H54 (cell line): ENCODE results near the gene POLR1D.

Source experiments
- DNase-seq: peaks from one replicate; pipeline ENCODE4 v3.0.0; 2011; ENCODE audit warnings: low spot score, mixed read lengths; ENCODE audit not compliant: insufficient read length
- FAIRE-seq: peaks from 3 replicates; lab custom pipeline; 2011; peaks lifted over from hg19 to GRCh38; lab: Jason Lieb, UNC
- POLR2A ChIP-seq: IDR thresholded peaks from 2 replicates; pipeline ENCODE4 v1.6.1; 2011; ENCODE audit warnings: low read depth, mild to moderate bottlenecking, low read length

The POLR1D gene, protein sequence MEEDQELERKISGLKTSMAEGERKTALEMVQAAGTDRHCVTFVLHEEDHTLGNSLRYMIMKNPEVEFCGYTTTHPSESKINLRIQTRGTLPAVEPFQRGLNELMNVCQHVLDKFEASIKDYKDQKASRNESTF

GRCh38 chr13:27621366-27622101 lies at the start of gene POLR1D:
TSS of gene POLR1D (plus strand) at chr13:27621892. CDS start at chr13:27621984, 92 bp downstream.
- peak; percentile 86 for TF ChIP-seq POLR2A
- FAIRE-seq (no peak), DNase-seq (peak; percentile 55)

DNA sequence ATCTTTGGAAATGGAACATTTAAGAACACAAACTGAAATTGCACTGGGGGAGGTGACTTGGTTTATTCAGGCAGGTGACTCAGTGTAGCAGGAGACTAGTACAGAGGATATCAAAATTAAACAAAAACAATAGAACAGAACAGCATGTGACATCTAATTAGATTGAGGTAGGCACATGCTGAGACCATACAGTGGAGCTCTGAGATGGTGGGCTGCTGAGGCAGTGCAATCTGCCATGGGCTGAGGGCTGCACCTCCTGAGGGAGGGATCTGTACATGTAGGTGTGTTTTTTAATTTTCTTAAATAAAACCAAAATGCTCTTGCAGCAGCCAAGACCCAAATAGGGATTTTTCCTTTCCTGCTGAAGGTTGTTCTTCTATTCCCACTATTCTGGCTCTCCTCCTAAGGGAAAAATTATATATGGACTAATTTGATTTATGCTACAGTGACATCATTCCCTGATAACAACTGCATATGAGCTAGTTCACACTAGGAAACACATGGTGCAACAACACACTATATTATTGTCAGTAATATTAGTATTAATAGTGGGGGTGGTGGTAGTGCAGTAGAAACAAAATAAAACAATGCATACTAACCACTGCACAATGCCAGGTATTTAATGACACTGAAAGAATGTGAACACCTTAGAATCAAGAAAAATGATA lies 49.3 kb upstream of the POLR1D start:
- DNase-seq (no peak), FAIRE-seq (no peak)
- no peak for TF ChIP-seq POLR2A

DNA sequence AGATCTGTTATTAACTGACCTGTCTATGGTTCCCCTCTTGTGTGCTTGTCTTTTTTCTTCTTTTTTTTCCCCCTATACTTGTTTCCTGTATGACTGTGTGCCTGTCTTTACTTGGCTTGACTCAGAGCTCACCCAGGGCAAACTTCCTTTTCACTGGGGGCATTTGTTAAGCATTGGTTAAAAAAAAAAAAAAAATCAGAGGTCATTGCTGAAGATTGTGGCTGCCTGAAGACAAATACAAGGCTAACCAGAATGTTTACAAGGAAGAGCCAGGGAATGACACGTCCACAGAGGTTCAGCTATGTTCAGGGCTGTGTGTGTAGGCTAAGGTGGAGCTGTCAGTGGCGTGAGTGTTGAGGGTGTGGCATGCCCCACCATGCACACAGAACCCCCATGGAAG lies 48.4 kb upstream of the POLR1D start:
- DNase-seq (peak; percentile 4), FAIRE-seq (peak; percentile 73)
- TF ChIP-seq POLR2A: no peak

DNA sequence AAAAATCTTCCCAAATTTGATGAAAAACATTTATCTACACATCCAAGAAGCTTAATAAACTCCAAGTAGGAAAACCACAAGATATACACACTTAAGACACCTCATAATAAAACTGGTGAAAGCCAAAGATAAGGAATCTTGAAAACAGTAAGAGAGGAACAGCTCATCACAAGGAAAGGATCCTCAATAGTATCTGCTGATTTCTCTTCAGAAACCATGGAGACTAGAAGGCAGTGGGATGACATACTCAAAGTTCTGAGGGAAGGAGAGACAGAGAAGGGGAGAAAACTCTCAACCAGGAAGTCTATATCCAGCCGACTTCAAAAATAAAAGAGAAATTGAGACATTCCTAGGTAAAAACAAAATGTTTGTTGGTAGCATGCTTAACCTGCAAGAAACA lies 47.0 kb upstream of the POLR1D start:
- no peak for DNase-seq
- no peak for FAIRE-seq
- no peak for TF ChIP-seq POLR2A

DNA sequence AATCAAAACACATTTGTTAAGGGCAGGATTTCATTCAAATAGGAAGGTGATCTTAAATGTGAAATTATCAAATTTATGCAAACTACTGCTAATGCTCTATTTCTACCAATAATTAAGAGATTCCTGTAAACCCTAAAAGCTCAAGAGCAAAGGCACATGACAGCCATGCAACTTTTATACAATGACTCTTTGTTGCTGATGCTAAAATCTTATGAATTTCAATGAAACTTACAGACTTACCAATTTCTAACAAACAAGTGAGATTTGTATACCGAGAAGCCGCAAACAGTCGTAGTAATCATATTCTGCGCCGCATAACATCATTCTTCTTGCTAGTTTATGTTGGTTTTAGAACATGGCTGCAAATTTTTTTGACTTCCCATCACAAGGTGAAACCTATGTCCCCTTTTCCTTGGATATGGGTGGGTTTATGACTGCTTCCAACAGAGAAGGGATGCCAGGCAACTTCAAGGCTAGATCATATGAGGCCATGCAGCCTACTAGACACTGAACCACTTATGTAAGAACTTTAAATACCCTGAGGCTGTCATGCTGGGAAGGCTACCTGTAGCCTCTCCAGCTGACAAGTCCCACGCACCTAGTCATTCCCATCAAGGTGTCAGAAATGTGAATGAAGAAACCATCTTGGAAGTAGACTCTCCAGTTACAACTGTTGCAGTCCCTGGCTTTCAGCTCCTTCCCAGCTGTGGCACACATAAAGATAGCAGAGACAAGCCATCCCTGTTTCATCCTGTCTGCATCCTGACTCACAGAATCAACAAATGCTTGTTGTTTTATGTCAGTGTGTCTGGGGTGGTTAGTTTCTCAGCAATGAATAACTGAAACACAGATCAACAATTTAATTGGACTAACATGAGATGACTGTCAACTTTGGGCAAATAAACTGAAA lies 43.3 kb upstream of the POLR1D start:
- DNase-seq: no peak
- TF ChIP-seq POLR2A: no peak
- peak; percentile 53 for FAIRE-seq

DNA sequence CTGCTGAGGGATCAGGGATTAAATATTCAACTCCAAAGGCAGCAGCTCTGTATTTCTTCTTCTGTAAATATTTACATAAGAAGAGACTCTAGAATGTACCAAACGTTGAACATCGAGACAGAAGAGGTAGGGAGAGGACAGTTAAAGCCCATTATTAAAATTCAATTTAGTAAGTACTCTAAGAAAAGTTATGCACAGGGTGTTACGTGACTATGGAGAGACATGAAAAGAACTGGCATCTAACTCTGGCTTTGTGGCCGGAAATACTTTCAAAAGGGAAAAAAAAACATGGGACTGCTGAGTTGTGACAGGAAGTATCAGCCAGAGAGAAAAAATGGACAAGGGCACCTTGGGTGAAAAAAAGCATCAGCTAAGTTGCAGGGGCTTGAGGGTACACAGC lies 38.0 kb upstream of the POLR1D start:
- DNase-seq (no peak), FAIRE-seq (no peak)
- TF ChIP-seq POLR2A: no peak

DNA sequence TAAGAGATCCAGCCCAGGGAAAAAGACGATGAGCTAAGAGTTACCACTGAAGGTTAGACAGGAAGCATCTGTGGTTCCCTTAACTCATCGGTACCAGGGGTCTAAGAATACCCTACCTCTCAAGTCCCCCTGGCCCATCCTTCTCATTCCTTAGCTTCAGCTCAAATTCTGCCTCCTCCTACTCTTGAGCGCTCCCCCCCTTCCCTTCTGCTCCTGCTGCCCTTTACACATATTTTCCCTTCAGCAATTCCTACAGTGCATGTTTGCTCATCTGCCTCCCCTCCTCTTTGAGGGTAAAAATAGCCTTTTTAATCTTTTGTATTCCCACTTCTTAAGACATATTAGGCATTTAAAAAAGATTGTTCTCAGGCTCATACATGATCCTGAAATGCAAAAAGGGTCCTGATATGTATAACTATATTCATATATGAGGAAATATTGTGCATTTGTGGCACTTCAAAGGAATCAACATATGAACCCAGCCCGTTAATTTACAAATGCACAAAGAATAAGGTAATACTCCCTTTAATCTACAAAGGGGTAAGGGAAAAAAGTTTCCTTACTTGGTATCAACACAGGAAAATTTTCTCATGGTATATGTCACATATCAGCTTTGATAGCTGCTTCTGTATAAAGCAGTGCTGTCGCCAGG lies 34.5 kb upstream of the POLR1D start:
- no peak for TF ChIP-seq POLR2A
- DNase-seq (no peak), FAIRE-seq (no peak)

DNA sequence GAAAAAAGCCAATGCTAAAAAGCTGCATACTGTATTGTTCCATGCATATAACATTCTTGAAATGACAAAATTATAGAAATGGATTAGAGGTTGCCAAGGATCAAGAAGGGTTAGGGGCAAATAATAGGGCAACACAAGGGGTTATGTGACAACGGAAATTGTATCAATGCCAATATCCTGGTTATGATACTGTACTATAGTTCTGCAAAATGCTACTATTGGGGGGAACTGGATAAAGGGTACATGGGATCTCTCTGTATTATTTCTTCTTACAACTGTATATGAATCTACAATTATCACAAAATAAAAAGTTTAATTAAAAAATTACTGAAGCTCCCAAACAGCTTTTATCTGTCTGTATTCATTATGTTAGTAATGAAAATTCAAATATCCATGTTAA lies 33.3 kb upstream of the POLR1D start:
- no peak for TF ChIP-seq POLR2A
- FAIRE-seq (no peak), DNase-seq (no peak)

DNA sequence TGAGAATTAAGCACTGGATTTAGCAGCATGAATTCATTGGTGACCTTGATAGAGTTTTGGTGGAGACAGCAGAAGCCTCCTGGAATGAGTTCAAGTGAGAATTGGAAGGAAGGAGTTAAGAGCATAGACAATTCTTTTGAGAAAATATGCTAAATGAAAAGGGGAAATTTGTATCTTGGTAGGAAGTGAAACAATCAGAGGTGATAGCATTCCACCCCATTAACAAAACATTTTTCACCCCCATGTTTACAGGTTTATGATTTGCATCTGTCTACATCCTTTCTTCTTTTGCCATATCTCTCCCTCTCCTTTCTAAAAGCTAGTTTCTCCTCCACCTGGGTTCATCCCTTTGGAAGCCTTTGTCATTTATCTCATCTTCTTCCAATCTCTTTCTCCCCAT lies 28.8 kb upstream of the POLR1D start:
- DNase-seq (no peak), FAIRE-seq (no peak)
- no peak for TF ChIP-seq POLR2A

DNA sequence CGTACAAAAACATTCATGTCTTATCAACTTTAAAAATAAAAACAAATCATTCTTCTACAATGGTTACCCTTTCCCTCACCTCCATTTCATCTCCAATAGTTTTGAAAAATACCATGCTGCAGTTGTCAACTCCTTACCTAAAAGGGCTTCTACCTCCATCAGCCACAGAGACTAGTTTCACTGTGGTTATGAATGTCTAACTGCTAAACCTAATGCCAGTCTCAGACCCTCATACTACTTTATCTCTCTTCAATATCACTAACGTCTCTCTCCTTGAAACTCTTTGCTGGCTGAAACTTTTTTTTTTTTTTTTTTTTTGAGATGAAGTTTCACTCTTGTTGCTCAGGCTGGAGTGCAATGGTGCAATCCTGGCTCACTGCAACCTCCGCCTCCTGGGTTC lies 28.4 kb upstream of the POLR1D start:
- FAIRE-seq (no peak), DNase-seq (no peak)
- TF ChIP-seq POLR2A: no peak

- TF ChIP-seq POLR2A: no peak
- DNase-seq (no peak), FAIRE-seq (no peak)
Observed at GRCh38 chr13:27595055-27595811, 26.5 kb upstream of the POLR1D start.

DNA sequence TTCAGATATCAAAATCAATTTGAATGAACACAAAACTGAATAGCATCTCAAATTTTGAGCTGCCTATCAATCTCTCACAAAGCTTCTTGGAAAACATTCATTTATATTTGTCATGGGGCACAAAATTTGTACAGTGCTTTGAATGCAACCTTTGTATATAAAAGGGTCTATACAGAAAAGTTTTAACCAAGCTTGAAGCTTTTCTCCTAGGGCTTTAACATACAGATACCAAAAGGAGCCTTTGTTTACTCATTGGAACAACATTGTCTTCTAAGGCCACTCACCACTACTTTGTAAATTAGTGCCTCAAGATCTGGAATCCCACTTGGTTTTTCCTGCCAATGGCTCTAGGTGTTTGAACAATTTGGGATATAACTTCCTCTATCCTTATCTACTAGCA lies 22.6 kb upstream of the POLR1D start:
- no peak for DNase-seq
- no peak for FAIRE-seq
- no peak for TF ChIP-seq POLR2A
